ENCODE measurements around the gene CDC42BPA. TPM values are rescaled to one million over a fixed set of nuclear protein-coding genes. Genes with fewer than 3 reads are reported as not detected.

The CDC42BPA gene
- total and polyA plus RNA-seq, 9 of the 15 experiments (the other 6 are each of a cell fraction or from before 2014, with no cell fraction given), result 8.0 to 77.5 (median 52.1) TPM

DNA sequence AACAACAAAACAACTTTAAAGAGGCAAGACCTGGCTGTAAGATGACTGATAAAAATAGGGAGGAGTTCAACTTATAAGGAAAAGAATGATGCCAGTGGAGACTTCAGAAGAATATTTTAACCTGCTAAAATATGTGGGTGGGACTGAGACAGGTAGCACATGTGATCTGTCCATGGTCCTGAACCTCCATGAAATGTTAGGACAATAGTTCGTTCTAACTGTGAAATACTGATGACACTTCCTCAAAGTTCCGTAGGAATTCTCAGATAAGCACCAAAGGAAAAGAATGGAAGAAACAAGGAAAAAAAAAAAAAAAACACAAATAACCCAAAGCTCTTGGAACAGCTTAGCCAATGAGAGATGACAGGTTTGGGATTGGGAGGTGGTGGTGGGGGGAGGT is 44.7 kb downstream of the CDC42BPA start:
- WGBS (ENCODE audit: insufficient coverage, low coverage, missing lambda C conversion rate), result 0% methylated on average over 2 of the region's 2 CpGs
- Histone ChIP-seq H3K27me3 (ENCODE audit: control insufficient read depth in 2 of 2, insufficient read depth in 2 of 2, low read length in 2 of 2) (no peaks in the 10 kb centered on the region), H3K4me1 (replicated peaks in 1 of 2; ENCODE audit: control insufficient read depth in 2 of 2, insufficient read depth in 2 of 2, low read length in 2 of 2) (no peaks in the 10 kb centered on the region; a peak in 1 of 5 replicates), H4K20me1 (replicated peaks; ENCODE audit: control insufficient read depth, insufficient read depth, low read length) (no peaks in the 10 kb centered on the region; the same call in 1 of the 2 replicates), H2AFZ (ENCODE audit: low read depth, low read length) (no peak overlapping the region), H3K36me3 (ENCODE audit: control insufficient read depth, insufficient read depth, low read length) (no peaks in the 10 kb centered on the region), H3K4me3 (no peak overlapping the region), H3K27ac (ENCODE audit: extremely low read depth, low read depth, low read length) (no peak overlapping the region), H3K9me1 (ENCODE audit: control insufficient read depth, insufficient read depth, low read length) (no peaks in the 10 kb centered on the region), H3K9me3 (replicated peaks; ENCODE audit: control insufficient read depth, insufficient read depth, low read depth, low read length) (no peaks in the 10 kb centered on the region), H3K4me2 (ENCODE audit: insufficient read depth, low read length) (no peak overlapping the region), H3K9ac (ENCODE audit: insufficient read depth in 1 of 2, low read depth in 2 of 2, low read length in 2 of 2) (no peak overlapping the region), H3K79me2 (ENCODE audit: control insufficient read depth, insufficient read depth, low read length) (peaks cover 83% of the 10 kb centered on the region)
- POLR2A ChIA-PET, result interaction anchor here (0.6 kb wide), 1 partner anchor 165 kb away, joined by 3 read pairs; no protein-coding TSS in a partner anchor
- peak; percentile 80 for ATAC-seq
- CTCF ChIA-PET (ENCODE audit: low intra/inter-chr PET ratio), result no interaction called here
- no TSS peak for BruUV-seq (replicated peaks)
- FAIRE-seq, result no peak
- intact Hi-C loops (cut with micrococcal nuclease), result no loop called here
- peak in 2 of 4 experiments; percentile 28 to 70 for DNase-seq (ENCODE audit: extremely low read depth in 1 of 4, low spot score in 3 of 4)
- in situ Hi-C loops (cut with MboI), result no loop called here
- TF ChIP-seq BRD4 (IDR thresholded peaks at IDR 0.05), result no peak
- peak; percentile 93 for TF ChIP-seq MIER1 (IDR thresholded peaks at IDR 0.05; ENCODE audit: low read depth)
- TF ChIP-seq RCOR1 (IDR thresholded peaks at IDR 0.05; ENCODE audit: borderline replicate concordance in 1 of 2, low read depth in 2 of 2, low read length in 2 of 2), result 0 out of 4 replicates have a peak, but pooled peaks of 1 of the 2 experiments have one; percentile 14
- TF ChIP-seq, protein P1, sequence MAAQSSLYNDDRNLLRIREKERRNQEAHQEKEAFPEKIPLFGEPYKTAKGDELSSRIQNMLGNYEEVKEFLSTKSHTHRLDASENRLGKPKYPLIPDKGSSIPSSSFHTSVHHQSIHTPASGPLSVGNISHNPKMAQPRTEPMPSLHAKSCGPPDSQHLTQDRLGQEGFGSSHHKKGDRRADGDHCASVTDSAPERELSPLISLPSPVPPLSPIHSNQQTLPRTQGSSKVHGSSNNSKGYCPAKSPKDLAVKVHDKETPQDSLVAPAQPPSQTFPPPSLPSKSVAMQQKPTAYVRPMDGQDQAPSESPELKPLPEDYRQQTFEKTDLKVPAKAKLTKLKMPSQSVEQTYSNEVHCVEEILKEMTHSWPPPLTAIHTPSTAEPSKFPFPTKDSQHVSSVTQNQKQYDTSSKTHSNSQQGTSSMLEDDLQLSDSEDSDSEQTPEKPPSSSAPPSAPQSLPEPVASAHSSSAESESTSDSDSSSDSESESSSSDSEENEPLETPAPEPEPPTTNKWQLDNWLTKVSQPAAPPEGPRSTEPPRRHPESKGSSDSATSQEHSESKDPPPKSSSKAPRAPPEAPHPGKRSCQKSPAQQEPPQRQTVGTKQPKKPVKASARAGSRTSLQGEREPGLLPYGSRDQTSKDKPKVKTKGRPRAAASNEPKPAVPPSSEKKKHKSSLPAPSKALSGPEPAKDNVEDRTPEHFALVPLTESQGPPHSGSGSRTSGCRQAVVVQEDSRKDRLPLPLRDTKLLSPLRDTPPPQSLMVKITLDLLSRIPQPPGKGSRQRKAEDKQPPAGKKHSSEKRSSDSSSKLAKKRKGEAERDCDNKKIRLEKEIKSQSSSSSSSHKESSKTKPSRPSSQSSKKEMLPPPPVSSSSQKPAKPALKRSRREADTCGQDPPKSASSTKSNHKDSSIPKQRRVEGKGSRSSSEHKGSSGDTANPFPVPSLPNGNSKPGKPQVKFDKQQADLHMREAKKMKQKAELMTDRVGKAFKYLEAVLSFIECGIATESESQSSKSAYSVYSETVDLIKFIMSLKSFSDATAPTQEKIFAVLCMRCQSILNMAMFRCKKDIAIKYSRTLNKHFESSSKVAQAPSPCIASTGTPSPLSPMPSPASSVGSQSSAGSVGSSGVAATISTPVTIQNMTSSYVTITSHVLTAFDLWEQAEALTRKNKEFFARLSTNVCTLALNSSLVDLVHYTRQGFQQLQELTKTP (IDR thresholded peaks at IDR 0.05; ENCODE audit: low read depth in 1 of 2, partially characterized antibody in 2 of 2), result peak in 1 of 2 experiments; percentile 82
- TF ChIP-seq, protein P2, sequence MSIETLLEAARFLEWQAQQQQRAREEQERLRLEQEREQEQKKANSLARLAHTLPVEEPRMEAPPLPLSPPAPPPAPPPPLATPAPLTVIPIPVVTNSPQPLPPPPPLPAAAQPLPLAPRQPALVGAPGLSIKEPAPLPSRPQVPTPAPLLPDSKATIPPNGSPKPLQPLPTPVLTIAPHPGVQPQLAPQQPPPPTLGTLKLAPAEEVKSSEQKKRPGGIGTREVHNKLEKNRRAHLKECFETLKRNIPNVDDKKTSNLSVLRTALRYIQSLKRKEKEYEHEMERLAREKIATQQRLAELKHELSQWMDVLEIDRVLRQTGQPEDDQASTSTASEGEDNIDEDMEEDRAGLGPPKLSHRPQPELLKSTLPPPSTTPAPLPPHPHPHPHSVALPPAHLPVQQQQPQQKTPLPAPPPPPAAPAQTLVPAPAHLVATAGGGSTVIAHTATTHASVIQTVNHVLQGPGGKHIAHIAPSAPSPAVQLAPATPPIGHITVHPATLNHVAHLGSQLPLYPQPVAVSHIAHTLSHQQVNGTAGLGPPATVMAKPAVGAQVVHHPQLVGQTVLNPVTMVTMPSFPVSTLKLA (conservative IDR thresholded peaks at IDR 0.05), result peak; percentile 44 to 73; a peak in 3 of 4 replicates
- TF ChIP-seq SIN3A (IDR thresholded peaks at IDR 0.05; ENCODE audit: borderline replicate concordance in 2 of 2, control insufficient read depth in 1 of 2, low read depth in 2 of 2, low read length in 2 of 2), result peak in 1 of 2 experiments; percentile 70; a peak in 1 of 4 replicates
- TF ChIP-seq HDAC1 (IDR thresholded peaks at IDR 0.05), result peak in 1 of 2 experiments; percentile 42; a peak in 1 of 4 replicates
- no peak for TF ChIP-seq SLC30A9 (CRISPR knock-in tag; IDR thresholded peaks at IDR 0.05)
